Hepatocyte (in vitro differentiated cells): ENCODE measurements around the gene KIAA2012.

Experiments used
- EZH2 ChIP-seq: fragments of 200-600 bp; sonication (generic); IDR thresholded peaks from 2 replicates; pipeline ENCODE4 v1.6.1; 2016; ENCODE audit warnings: antibody characterized with exemption, mild to moderate bottlenecking, borderline replicate concordance
- EZH2phosphoT487 ChIP-seq: fragments of 200-600 bp; sonication (generic); IDR thresholded peaks from one replicate; pipeline ENCODE4 v1.6.1; 2018; ENCODE audit warnings: antibody characterized with exemption, mild to moderate bottlenecking, low read depth, moderate library complexity; ENCODE audit not compliant: unreplicated experiment, severe bottlenecking
- TF ChIP-seq, protein P1 (sequence below): fragments of 200-600 bp; sonication (generic); IDR thresholded peaks from 2 replicates; pipeline ENCODE4 v1.5.1; 2016; ENCODE audit warnings: antibody characterized with exemption, mild to moderate bottlenecking; ENCODE audit not compliant: poor library complexity

- TF ChIP-seq, protein P1, sequence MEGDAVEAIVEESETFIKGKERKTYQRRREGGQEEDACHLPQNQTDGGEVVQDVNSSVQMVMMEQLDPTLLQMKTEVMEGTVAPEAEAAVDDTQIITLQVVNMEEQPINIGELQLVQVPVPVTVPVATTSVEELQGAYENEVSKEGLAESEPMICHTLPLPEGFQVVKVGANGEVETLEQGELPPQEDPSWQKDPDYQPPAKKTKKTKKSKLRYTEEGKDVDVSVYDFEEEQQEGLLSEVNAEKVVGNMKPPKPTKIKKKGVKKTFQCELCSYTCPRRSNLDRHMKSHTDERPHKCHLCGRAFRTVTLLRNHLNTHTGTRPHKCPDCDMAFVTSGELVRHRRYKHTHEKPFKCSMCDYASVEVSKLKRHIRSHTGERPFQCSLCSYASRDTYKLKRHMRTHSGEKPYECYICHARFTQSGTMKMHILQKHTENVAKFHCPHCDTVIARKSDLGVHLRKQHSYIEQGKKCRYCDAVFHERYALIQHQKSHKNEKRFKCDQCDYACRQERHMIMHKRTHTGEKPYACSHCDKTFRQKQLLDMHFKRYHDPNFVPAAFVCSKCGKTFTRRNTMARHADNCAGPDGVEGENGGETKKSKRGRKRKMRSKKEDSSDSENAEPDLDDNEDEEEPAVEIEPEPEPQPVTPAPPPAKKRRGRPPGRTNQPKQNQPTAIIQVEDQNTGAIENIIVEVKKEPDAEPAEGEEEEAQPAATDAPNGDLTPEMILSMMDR: peak; percentile 29
- TF ChIP-seq EZH2 (no peak), EZH2phosphoT487 (no peak)
These were observed 39.5 kb upstream of the KIAA2012 start, which contains the start of gene FZD7 for GRCh38 chr2:202033317-202034248.
